GM13977 (cell line): ENCODE measurements around the gene UBE2N.

Source experiments
- DNase-seq: peaks from one replicate; pipeline ENCODE4 v3.0.0; 2012; ENCODE audit warnings: low spot score
- in situ Hi-C: fragments of 300-500 bp; cut with MboI; formaldehyde crosslinking; loops from one replicate; pipeline ENCODE4 v1.12.0; 2022; ENCODE audit warnings: low sequenced_read_pairs, low pct_unique_long_range_greater_than_20kb, mixed read lengths, inconsistent platforms; ENCODE audit not compliant: unreplicated experiment
- TF ChIP-seq, protein P1 (sequence below): IDR thresholded peaks from 2 replicates; pipeline ENCODE4 v1.5.1; 2012; ENCODE audit warnings: mild to moderate bottlenecking, control low read depth; ENCODE audit not compliant: insufficient read depth; ENCODE audit errors: extremely low read depth, missing control alignments

Gene UBE2N

DNA sequence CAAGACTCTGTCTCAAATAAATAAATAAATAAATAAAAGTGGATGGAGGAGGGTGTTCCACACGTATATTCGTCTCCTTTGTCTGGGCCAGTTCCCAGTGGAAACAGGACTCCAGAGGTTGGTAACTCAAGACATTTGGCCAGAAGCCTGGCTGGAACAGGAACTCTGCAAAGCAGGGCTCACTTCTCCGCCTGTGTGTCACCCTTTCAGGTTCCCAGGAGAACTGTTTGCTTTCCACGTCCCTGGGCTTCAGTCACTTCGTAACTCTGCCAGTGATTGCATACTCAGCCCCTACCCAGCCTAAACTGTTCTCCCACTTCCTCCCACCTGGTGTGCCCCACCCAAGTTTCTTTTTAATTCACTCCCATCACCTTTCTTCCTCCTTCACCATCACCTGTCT, 7.0 kb upstream of the UBE2N start:
- DNase-seq, result no peak
- TF ChIP-seq, protein P1, sequence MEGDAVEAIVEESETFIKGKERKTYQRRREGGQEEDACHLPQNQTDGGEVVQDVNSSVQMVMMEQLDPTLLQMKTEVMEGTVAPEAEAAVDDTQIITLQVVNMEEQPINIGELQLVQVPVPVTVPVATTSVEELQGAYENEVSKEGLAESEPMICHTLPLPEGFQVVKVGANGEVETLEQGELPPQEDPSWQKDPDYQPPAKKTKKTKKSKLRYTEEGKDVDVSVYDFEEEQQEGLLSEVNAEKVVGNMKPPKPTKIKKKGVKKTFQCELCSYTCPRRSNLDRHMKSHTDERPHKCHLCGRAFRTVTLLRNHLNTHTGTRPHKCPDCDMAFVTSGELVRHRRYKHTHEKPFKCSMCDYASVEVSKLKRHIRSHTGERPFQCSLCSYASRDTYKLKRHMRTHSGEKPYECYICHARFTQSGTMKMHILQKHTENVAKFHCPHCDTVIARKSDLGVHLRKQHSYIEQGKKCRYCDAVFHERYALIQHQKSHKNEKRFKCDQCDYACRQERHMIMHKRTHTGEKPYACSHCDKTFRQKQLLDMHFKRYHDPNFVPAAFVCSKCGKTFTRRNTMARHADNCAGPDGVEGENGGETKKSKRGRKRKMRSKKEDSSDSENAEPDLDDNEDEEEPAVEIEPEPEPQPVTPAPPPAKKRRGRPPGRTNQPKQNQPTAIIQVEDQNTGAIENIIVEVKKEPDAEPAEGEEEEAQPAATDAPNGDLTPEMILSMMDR, result no peak
- in situ Hi-C loops, result no loop called here

DNA sequence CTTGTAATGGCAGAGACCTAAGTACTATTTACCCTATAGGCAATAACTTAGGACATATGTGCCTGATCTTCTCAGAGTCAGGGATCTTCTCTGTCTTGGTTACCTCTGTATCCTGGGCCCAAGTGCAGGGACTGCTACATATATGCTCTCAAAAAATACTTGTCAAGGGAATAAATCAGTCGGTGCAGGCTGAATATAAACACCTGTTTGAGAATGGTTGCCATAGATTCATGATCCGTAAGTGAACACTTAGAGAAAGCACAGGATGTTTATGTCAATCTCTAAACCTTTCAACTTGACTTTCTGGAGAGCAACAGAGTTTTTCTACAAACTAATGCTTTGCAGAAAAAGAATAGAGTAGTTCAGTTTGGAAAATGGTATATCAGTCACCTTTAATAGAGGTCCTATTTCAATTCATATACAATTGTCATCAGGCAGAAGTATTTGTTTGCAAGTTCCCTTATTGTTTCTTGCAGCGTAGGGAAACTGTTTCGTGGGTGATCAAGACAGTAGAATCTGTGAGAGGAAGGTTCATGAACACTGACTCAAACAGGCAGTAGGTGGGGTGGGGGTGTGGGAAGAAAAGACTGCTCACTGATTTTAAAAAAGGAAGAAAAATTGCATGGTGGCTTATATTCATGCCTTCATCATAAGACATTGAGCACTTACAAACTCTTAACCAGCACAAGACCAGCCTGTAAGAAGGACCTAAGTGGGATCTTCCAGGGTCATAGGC, 6.0 kb upstream of the UBE2N start:
- TF ChIP-seq, protein P1, result no peak
- DNase-seq, result no peak
- in situ Hi-C loops, result no loop called here

DNA sequence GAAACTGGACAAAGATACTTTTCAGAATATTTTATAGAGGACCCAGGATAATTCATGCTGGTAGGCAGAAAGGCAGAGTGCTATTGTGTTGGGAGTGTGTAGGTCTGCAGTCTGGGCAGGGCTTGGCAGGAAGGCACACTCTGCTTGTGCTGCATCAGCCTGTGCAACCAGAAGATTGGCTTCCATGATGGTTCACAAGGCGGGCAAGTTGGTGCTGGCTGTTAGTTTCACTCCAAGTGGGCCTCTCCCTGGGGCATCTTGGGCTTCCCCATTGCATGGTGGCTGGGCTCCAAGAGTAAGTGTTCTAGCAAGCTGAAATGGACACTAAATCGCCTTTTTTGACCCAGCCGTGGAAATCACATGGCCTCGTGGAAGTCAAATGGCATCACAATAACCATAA, 1.8 kb upstream of the UBE2N start:
- in situ Hi-C loops, result no loop called here
- TF ChIP-seq, protein P1, result no peak
- no peak for DNase-seq

DNA sequence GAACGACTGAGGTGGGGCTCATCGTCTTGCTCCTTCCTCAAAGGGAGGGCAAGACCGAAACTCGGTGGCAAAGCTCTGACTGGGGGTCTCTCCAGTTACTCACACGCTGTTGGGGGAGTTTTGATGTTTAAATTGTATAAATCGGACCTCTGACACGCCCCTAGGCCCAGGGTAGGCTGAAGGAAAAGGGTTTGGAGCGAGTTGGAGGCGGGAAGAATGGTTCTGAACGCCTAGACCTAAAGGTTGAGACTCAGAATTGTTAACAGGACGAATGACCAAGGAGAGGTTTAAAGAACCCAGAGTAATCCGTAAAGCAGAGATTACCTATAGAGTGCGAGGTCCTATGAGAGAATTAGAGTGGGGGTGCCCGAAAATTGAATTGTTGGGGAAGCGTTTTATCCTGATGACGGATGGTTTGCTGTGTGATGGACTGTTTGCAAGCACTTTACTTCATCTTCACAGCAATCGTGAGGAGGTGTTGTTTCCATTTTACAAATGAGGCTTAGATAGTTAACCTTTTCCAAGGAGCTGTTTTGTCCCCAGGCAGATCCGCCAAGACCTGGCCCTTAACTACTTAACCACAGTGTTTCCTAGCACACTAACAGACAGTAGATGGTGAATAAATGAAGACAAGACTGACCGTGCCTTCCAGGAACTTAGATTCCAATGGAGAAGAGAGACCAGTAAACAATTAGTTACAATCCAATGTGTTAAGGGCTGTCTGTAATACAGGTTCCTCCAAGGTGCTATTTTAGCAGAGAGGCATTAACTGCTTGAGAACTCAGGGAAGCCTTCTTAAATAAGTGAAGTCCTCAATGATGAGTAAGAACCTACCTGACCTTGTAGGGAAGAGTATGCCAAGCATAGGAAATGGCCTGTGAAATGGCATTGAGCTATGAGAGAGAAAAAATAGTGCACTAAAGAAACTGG, 929 bp upstream of the UBE2N start:
- TF ChIP-seq, protein P1, result no peak
- in situ Hi-C loops, result no loop called here
- no peak for DNase-seq

DNA sequence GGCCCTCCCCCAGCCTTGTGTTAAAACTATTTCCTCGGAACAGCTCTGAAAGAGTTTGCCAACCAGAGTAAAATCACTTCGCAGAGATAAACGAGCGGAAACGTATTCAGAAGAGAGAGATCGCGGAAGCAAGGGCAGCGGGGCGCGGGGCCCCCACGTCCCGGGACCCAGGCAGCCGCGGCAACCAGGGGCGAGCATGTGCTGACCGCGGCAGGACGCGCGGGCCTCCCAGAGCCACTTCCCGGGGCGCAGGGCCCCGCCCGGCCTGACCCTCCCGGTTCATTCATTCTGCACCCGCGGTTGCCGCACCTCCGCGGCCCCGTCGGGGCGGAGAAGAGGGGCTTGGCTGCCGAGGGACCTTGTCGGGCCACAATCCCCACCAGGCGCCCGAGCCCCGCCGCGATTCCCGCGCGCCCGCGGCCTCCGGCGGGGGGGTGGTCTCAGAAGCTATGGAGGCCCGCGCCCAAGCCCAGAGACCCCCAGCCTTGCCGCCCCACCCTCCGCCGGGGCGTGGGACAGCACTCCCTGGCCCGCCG, 598 bp downstream of the UBE2N start:
- DNase-seq, result peak; percentile 42
- in situ Hi-C loops, result no loop called here
- TF ChIP-seq, protein P1, result no peak

DNA sequence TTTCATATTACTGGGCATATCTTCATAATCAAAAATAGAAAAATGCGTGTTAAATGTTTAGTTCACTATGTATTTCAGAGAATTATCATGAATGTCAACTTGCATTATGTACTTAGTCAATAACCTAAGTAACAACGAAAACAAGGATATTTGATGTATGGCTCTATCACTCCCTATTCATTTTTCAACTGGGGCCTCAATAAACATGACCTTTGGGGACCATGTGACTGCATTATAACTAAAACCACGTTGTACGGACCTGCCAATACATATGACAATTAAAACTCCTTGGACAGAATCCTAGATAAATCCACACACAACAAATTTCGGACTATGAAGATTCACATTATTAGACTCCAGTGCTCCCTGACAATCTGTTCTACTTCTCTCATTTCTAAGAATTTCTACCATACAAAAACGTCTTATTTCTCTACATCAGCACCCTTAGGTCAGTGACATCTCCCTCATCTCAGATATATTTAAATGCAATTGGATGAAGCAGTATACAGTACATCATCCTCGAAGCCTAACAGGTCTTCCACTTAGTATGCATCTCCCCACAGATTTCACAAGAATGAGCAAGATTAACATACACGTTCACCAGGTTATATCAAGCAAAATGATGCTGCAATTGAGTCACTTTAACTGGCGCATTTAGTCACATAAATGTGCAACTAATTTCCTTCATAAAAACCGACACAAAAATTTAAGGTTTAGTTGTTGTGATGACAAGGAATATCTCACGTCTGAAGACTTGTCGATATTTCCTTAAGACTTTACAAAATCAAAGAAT, 1.5 kb downstream of the UBE2N start:
- in situ Hi-C loops, result no loop called here
- no peak for DNase-seq
- TF ChIP-seq, protein P1, result no peak
